SK-N-MC (cell line): ENCODE results near the gene SOCS2.

Experiments
- DNase-seq: peaks from one replicate; pipeline ENCODE4 v3.0.0-alpha.2; 2011; ENCODE audit warnings: low read depth, low spot score
- H3K27ac ChIP-seq: fragments of 200-600 bp; sonication (generic); 2 replicates; pipeline ENCODE4 v1.5.1; 2016; ENCODE audit warnings: mixed run types
- H3K36me3 ChIP-seq: fragments of 200-600 bp; sonication (generic); 2 replicates; pipeline ENCODE4 v1.6.1; 2017; ENCODE audit warnings: antibody characterized with exemption, low read length, mixed read lengths; ENCODE audit not compliant: insufficient read depth
- H3K4me3 ChIP-seq: fragments of 200-600 bp; sonication (generic); 2 replicates; pipeline ENCODE4 v1.5.1; 2016
- H3K9ac ChIP-seq: fragments of 200-600 bp; sonication (generic); 2 replicates; pipeline ENCODE4 v1.8.0; 2017; ENCODE audit warnings: mixed run types, mixed read lengths; ENCODE audit not compliant: insufficient read length
- H3K9me3 ChIP-seq: fragments of 200-600 bp; sonication (generic); 2 replicates; pipeline ENCODE4 v1.6.1; 2017; ENCODE audit warnings: low read depth, mild to moderate bottlenecking, antibody characterized with exemption, low read length, moderate library complexity, mixed read lengths
- EZH2 ChIP-seq: fragments of 200-600 bp; sonication (generic); IDR thresholded peaks from one replicate; pipeline ENCODE4 v1.6.1; 2017; ENCODE audit warnings: antibody characterized with exemption
- FOXP2 ChIP-seq: optimal IDR thresholded peaks from 2 replicates; pipeline ENCODE3; 2011; ENCODE audit warnings: mild to moderate bottlenecking, moderate library complexity; ENCODE audit not compliant: insufficient read depth; ENCODE audit errors: extremely low read length, control extremely low read depth
- POLR2AphosphoS5 ChIP-seq: IDR thresholded peaks from 2 replicates; pipeline ENCODE4 v1.6.1; 2012; ENCODE audit warnings: mild to moderate bottlenecking, low read depth, low read length, borderline replicate concordance

SOCS2 gene

DNA sequence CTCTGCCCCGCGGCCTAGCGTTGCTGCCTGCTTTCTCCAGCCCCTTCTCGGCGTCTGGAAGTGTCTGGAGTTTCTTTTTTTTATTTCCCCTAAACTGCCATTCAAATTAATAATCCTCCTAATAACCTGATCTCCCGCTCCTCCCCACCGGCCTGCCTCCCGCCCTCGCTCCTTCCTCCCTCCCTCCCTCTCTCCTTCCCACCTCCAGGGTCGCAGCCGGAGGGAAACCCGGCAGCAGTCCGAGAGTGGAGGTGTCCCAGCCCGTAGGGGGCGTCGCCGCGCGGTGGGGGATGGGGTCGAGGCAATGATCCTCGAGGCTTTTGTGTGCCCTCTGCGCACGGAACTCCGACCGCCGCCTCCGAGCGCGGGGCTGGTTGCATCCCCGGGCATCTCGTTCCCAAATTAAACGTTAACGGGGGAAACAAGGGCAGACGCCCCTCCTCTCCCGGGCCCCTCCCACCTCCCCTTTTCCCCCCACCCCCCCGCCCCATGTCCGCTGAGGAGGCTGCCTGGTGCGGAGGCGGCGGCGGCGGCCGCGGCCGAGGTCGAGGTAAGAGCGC is 1.0 kb upstream of the SOCS2 start:
- Histone ChIP-seq H3K36me3 (no peaks in the 10 kb centered on the region), H3K27ac (no peak overlapping the region), H3K9me3 (no peaks in the 10 kb centered on the region), H3K9ac (no peak overlapping the region), H3K4me3 (peak overlapping the region; percentile 75)
- TF ChIP-seq POLR2AphosphoS5 (no peak), EZH2 (no peak), FOXP2 (no peak)
- no peak for DNase-seq

DNA sequence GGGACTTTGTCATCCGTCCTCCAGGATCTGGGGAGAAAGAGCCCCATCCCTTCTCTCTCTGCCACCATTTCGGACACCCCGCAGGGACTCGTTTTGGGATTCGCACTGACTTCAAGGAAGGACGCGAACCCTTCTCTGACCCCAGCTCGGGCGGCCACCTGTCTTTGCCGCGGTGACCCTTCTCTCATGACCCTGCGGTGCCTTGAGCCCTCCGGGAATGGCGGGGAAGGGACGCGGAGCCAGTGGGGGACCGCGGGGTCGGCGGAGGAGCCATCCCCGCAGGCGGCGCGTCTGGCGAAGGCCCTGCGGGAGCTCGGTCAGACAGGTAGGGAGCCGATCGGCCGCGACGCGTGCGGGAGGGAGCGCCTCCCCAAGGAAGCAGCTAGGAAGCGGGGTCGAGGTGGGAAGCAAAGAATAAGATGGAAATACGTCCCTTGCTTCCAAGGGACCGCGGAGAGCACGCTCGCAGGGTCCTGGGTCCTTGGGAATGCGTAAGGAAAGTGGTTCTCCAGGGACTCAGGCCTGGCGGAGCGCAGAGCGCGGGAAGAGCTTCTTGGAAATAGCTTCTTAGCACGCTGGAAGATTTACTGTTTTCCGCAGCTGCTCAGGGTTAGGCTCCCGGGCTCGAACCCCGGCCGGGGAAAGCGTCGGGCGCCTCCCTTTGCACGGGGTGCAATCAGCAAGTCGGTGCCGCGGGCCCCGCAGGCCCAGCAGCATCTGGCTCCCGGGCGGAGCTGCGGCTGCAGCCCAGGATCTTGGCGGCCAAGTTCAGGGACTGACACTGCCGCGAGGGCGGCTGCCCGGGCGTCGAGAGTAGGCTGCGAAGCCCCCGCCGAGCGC is 457 bp downstream of the SOCS2 start:
- DNase-seq: no peak
- TF ChIP-seq EZH2 (no peak), FOXP2 (no peak), POLR2AphosphoS5 (no peak)
- H3K36me3 ChIP-seq: no peaks in the 10 kb centered on the region
- H3K4me3 ChIP-seq: peak overlapping the region; percentile 75
- H3K27ac ChIP-seq: no peak overlapping the region
- no peaks in the 10 kb centered on the region for H3K9me3 ChIP-seq
- no peak overlapping the region for H3K9ac ChIP-seq

DNA sequence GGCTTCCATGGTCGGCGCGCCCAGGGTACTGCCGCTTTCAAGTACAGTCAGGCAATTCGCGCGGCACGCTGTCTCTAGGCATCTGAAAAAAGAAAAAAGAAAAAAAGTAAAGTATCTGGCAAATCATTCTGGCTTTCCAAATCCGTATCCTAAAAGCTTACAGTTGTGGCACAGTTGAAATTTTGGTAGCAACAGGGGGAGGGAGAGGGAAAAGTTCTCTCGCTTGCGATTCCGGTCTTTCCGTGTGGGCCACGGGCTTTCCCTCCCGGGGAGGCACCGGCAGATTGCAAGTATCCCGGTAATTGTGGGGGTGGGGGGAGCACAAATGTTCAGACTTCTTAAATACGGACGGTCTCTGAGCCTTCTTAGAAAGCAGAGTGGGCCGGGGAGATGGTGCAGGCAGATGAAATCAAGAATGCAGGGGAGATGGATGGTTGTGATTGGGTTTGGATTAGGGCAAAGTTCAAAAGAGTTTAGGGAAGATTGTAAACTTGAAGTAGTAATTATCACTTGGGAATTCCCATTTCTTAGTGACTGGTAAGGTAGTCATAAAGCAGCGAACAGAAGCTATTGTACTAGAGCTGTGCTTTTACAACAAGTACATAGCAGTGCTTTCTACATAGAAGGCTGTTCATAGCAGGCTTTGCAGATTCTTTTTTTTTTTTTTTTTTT is 1.2 kb downstream of the SOCS2 start:
- Histone ChIP-seq H3K9ac (no peak overlapping the region), H3K4me3 (no peak overlapping the region; the same call in 1 of the 2 replicates)

DNA sequence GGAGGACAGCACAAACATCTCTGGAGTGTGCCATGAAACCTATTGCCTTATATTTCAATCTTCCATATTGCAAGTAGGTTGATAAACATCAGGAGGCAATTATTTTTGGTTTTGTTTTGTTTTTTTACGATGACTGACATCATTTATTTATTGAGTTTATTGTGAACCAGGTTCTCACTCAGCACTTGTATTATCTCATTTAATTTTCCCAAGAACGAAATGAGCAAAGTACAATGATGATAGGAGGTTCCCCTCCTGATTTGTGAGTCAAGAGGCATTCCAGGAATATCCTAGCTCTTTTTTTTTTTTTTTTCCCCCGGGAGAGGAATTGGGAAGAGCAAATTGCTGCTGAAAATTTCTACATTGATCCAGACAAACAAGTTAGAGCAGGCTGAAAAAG is 4.7 kb downstream of the SOCS2 start:
- no peak overlapping the region for H3K27ac ChIP-seq

More for the DNA sequence above, 1.2 kb downstream of the SOCS2 start:
- H3K9me3 ChIP-seq: no peaks in the 10 kb centered on the region
- no peak overlapping the region for H3K27ac ChIP-seq
- no peaks in the 10 kb centered on the region for H3K36me3 ChIP-seq
- TF ChIP-seq EZH2: no peak
- TF ChIP-seq FOXP2: no peak
- no peak for TF ChIP-seq POLR2AphosphoS5
- no peak for DNase-seq

DNA sequence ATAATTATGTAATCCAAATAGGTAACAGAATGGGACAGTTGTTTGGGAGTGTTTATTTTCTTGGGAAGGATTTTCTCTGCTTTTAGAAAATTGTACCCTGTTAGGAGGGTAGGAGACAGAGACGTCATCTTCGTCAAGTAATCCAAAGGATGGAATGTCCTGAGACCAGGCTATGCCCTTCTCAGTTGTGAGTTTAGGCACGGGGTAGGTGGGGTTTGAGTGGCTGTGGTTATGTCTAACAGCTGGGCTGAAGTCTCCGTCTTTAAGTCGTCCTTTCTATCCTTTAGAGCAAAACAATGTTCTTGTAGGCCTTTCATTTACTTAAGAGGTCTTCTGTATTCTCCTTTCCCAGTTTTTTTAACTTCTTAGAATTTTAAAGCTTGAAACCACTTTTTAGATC is 5.7 kb downstream of the SOCS2 start:
- Histone ChIP-seq H3K4me3 (no peak overlapping the region), H3K36me3 (no peaks in the 10 kb centered on the region), H3K9me3 (no peaks in the 10 kb centered on the region), H3K9ac (no peak overlapping the region), H3K27ac (no peak overlapping the region)
- TF ChIP-seq FOXP2: no peak
- no peak for TF ChIP-seq EZH2
- no peak for TF ChIP-seq POLR2AphosphoS5
- DNase-seq: no peak

More for the DNA sequence above, 4.7 kb downstream of the SOCS2 start:
- H3K9ac ChIP-seq: no peak overlapping the region
- H3K9me3 ChIP-seq: no peaks in the 10 kb centered on the region
- no peak for DNase-seq
- no peaks in the 10 kb centered on the region for H3K36me3 ChIP-seq
- TF ChIP-seq FOXP2: no peak
- TF ChIP-seq EZH2: no peak
- TF ChIP-seq POLR2AphosphoS5: no peak
- no peak overlapping the region for H3K4me3 ChIP-seq

DNA sequence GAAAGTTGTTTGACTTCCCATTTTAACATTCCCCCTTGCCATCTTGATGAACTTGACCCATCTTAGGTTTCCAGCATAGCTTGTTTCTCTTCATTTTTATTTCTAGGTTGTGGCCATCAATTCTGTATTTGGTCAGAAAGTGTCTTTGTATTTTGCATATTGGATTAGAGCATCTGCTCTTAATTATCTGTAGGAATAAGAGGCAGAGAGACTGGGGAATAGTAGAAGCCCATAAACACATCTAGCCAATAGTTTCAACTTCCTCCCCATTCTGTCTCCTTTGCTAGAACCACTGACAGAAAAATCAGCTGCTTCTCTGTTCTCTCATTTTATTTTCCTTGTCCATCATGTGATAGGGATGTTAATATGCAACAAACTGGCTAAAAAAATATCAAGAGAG is 8.2 kb downstream of the SOCS2 start:
- no peaks in the 10 kb centered on the region for H3K36me3 ChIP-seq
- no peak for DNase-seq
- no peak overlapping the region for H3K27ac ChIP-seq
- H3K9ac ChIP-seq: no peak overlapping the region
- H3K9me3 ChIP-seq: no peaks in the 10 kb centered on the region
- no peak for TF ChIP-seq FOXP2
- TF ChIP-seq EZH2: no peak
- no peak overlapping the region for H3K4me3 ChIP-seq

DNA sequence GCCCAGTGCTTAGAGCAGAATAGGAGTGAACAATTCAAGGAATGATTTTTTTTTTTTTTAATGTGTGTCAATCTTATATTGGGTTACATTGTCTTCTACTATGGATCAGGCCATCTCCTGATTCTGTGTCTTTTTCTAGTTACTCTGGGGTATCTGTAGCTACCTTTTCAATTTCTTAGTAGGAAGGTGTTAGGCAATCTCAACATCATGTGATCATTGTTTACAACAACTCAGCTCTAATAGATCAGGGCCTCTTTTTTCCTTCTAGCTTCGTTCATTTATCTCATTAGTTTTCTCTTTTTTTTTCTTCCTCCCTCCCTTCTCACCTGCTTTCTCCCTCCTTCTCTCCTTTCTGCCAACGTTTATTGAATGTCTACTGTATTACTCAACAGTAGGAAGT is 8.9 kb downstream of the SOCS2 start:
- Histone ChIP-seq H3K4me3 (no peak overlapping the region), H3K9me3 (no peaks in the 10 kb centered on the region), H3K9ac (no peak overlapping the region), H3K36me3 (no peaks in the 10 kb centered on the region), H3K27ac (no peak overlapping the region)
- no peak for TF ChIP-seq POLR2AphosphoS5
- no peak for TF ChIP-seq EZH2
- no peak for DNase-seq

DNA sequence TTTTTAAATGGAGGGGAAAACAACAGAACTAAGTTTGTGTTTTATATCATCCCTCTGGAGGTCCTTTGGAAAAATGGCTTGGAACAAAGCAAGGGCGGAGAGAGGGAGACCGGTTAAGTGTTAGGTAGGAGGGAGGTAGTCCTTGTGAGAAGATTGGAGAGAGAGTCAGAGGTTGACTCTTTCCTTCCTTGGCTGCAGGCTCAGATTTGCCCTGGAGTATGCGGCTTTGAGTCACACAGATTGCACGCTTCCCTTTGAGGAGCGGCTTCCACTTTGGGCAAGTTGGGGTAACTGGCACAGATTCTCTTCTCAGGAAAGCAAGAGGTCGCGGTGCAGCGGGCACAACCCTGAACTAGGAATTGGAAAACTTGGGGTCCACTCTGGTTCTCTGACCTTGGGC is 9.9 kb downstream of the SOCS2 start:
- DNase-seq: no peak
- Histone ChIP-seq H3K4me3 (no peak overlapping the region), H3K9ac (no peak overlapping the region), H3K9me3 (no peaks in the 10 kb centered on the region), H3K27ac (no peak overlapping the region), H3K36me3 (no peaks in the 10 kb centered on the region)
- TF ChIP-seq FOXP2 (no peak), EZH2 (no peak), POLR2AphosphoS5 (no peak)
